HG03354 (cell line): Measurements from ENCODE around the gene CASK.
"Not testable (repeated sequence)": the region's sequence is repeated elsewhere in the genome, so short reads cannot be mapped to it uniquely, and the experiment has no call there.

Experiments used
- ATAC-seq: cut with Tn5 transposase; IDR thresholded peaks from one replicate; pipeline ENCODE4 v1.9.1; 2021; ENCODE audit warnings: mild to moderate bottlenecking; ENCODE audit not compliant: unreplicated experiment, poor library complexity, severe bottlenecking

CASK gene

DNA sequence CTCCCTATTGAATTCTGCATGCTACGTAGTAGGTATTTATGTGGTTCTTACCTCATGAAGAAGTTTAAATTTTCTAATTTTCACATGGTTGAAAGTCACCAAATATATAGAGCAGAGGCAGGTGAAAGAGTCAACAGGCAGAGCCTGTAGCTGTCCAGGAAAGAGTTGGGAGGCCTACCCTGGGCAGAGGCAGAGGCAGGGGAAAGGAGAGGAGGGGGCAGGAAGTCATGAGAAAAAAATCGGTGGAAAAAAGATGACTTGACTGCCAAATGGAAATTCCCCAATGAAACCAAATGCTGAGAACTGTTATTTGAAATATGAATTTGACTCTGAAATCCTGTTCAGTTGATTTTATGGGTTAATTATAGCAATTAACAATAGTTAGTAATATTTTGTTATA lies 257.7 kb downstream of the CASK start:
- no peak for ATAC-seq

- ATAC-seq = no peak
These were observed 258.4 kb downstream of the CASK start for GRCh38 chrX:41664908-41665307.

DNA sequence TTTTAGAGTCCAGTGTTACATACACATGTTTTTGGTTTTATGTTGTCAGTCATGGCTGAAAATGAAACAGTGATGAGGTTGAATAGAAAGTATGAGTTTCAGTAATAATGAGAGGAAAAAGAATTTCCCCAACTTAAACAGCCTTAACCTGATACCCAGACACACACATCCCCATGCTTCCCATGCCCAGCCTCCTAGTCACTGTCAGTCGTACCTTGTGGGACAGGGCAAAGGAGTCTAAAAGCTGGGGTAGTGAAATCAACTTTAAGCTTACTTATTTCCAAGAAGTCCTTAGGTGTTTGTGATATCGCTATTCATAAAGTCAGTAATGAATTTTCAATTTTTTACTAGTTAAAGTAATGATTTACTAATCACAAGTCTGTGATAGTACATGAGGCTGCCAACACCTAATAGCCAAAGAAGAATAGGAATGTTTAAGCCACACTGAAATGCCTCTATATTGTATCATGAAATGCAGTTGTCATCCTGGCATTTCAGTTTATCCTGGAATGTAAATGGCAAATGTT lies 258.9 kb downstream of the CASK start:
- peak; percentile 90 for ATAC-seq

DNA sequence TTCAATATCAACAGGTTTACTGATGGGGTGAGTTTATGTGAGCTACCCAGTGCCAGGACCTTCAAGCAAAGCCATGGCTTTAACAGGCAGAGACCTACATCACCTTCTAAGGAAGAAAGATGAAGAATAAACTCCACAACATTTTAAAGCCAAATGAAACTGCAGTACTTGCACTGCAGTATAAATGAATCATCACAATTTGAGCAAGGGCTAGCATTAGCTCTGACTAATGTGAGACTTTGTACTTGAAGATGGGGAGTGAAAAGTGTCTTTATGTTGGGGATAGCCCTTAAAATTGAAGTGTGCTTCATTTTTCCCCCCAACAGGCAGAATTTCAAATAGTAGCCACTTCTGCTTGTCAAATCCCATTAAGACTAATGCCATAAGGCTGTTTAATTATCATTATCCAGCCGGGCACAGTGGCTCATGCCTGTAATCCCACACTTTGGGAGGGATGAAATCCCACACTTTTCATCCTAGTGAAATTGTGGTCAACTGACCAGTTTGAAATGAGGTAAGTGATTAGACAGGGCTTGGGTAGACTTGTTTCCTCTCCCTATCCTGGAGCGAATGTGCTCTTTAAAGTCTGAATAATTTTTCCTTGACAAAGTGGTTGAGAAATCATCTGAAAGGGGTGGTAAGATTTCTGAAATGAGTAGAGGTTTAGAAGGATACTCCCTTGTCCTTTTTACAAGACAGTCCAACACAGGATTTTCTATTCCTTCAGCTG lies 261.8 kb downstream of the CASK start:
- no peak for ATAC-seq

DNA sequence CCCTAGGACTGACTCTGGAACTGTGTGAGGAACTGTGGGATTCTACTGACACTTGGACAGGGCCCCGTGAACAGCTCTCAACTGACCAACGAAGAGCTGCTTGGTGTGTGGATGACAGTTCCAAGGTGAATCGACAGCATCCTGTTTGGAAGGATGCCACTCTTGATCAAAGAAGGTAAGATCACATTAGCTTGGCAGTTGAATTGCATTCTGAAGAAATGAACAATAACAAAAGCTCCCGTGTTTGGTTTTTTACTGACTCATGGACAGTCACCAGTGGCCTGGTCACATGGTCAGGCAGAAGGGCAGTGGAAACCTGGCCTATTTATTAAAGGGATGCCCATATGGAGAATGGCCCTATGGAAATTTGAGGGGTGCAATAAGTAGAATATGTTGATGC lies 267.7 kb downstream of the CASK start:
- ATAC-seq = no peak

DNA sequence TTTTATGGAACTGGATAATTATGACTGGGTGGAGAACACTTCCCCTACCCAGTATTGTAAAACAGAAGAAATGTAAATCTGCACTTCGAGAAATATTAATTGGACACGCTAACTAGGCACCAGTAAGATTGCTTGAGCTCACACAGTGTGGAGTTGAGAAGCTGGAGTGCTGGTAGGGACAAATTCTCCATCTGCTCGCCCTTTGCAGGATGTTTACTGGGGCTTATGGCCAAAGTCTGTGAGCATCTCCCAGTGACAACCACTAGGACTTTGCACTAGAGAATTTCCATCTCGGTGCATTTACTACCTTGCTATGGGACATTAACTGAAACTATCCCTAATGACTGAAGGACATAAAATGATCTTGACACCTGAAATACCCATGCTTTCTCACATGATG lies 268.3 kb downstream of the CASK start:
- ATAC-seq = no peak

- no peak for ATAC-seq
These were observed 270.2 kb downstream of the CASK start for GRCh38 chrX:41653125-41653524.

DNA sequence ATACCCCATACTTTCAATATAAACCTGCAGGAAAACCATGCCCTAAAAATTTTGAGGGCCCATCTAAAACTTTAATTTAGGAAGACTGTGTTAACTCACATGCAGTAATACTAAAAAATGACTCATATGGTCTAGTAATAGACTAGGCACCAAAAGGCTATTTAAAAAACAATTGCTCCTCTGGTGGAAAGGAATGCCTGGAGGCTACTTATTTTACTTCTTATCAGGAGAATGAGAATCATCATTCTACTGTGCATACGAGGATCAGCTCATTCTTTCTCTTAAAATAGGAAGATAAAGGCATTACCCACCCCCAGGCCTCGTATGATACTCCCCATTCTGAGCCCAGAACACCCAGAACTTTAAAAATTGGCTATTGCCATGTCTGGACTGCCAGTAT lies 277.2 kb downstream of the CASK start:
- ATAC-seq = not testable (repeated sequence)

DNA sequence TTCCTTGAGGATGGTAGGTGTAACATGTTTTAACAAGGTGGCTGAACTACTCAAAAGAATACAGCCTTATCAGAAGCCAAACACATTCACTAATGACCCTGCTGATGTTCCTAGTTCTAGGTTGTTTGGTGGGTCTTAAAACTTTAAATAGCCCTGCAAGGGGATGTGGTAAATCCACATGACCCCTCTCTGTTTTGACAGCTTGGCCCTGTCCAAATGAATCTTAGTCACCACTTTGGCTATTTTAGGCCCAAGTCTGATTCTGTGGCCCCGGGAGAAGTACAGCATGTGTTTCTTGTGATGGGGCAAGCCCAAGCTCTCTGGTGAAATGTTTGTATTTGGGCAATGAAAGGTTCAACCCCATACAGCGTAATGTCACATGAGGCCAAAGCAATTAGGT lies 289.1 kb downstream of the CASK start:
- no peak for ATAC-seq

- ATAC-seq = no peak
These were observed 293.3 kb downstream of the CASK start for GRCh38 chrX:41630091-41630490.

GRCh38 chrX:41629539-41629938 lies 293.8 kb downstream of the CASK start:
- ATAC-seq = no peak

DNA sequence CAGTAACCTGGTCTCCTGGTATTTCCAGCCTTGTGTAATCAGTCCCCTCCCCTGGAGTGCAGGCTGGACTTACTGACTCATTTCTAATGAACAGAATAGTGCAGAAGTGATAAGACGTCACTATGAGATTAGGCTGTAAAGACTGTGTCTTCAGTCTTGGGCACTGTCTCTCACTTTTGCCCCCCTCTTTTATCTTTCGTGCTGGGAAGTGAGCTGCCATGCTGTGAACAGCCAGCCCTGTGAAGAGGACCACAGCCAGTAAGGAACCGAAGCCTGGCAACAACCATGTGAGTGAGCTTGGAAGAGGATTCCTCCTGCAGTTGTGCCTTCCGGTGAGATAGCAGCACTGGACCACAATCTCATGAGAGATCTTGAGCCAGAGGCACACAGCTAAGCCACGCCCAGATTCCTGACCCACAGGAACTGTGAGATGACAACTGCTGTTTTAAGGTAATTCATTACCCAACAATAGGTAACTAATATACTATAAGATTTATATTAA lies 302.1 kb downstream of the CASK start:
- no peak for ATAC-seq

GRCh38 chrX:41619221-41619620 lies 304.1 kb downstream of the CASK start:
- ATAC-seq = no peak

DNA sequence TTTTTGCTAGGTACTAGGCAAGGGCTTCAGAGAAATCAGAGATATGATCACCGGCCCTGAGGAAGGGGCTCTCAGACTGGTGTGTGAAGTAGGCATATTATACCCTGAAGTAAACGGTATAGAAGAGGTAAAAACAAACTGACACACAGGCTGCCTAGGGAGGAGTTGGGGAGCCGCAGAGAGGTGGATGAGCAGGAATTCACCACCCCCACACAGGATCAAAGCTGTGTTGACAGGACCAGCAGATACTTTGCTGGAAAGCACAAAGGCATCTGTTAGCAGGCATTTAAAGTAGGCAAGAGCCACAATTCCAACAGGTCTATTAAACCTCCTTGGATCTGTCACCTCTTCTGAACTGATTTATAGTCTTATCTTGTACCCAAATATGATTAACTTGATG lies 306.4 kb downstream of the CASK start:
- ATAC-seq = no peak

DNA sequence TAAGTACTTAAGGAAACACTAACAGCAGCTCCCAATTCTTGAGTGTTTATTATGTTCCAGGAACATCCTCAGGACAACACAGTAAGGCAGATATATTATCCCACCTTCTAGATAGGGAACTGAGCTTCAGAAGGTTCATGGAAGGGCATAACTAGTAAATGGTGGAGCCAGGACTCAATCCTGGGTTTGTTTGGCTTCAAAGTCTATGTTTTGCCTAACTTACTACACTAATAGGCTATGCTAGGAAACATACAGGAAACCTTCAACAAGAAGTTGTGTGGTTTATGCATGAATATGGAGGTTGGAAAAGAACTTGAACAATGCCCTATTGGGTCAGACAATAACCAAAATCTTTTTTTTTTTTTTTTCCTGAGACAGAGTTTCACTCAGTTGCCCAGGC lies 307.1 kb downstream of the CASK start:
- ATAC-seq = no peak

GRCh38 chrX:41608244-41608643 lies 315.1 kb downstream of the CASK start:
- ATAC-seq = no peak

DNA sequence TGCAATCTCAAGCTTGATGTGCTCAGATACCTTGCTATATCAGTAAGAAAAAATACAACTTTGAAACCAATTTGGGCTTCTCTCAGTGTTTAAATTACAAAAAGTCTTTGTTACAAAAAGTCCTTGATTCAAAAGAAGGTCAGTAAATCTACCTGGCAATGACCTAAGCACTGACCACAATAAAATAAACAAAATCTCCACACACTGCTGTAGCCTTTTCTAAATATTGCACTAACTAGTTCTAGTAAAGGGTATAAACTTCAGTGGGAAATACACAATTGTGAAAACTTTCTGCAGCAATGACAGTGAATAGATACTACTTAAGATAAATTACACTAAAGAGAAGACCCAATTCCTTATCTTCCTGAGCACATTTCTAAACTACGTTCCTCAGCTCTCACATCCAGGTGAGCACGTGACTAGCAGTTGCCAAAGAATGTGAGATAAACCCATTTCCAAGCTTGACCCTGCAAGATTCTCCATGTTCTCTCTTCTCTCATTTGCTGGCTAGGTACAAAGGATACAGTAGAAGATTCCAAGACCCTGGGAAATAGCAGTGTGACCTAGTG lies 316.0 kb downstream of the CASK start:
- ATAC-seq = no peak

GRCh38 chrX:41606057-41606456 lies 317.3 kb downstream of the CASK start:
- not testable (repeated sequence) for ATAC-seq

- ATAC-seq = no peak
These were observed 318.4 kb downstream of the CASK start for GRCh38 chrX:41604766-41605543.

- no peak for ATAC-seq
These were observed 319.2 kb downstream of the CASK start for GRCh38 chrX:41604177-41604576.

GRCh38 chrX:41603596-41603995 lies 319.8 kb downstream of the CASK start:
- ATAC-seq = no peak
